PC-3 (cell line): ENCODE data around the gene LCORL. TPM values are rescaled to one million over a fixed set of nuclear protein-coding genes. Genes with fewer than 3 reads are reported as not detected.
"Not testable (repeated sequence)": the region's sequence is repeated elsewhere in the genome, so short reads cannot be mapped to it uniquely, and the experiment has no call there.

Source experiments
- ATAC-seq: fragments of 200-7000 bp; cut with Tn5 transposase; 2 replicates; pipeline ENCODE4 v1.9.1; 2020; ENCODE audit warnings: mild to moderate bottlenecking, moderate library complexity
- BruUV-seq: library from RNA; stranded (reverse); fragments of 400-500 nt; replicated peaks from 2 replicates; lab custom pipeline; 2021; lab: Mats Ljungman, UMichigan
- CTCF ChIA-PET: fragments of 300-600 bp; sonication (Branson Sonifier 250); formaldehyde crosslinking; loops from one replicate; lab custom pipeline; 2022; ENCODE audit warnings: antibody characterized with exemption; lab: Charles Lee
- POLR2A ChIA-PET: fragments of 300-600 bp; sonication (Branson Sonifier 250); formaldehyde crosslinking; loops from one replicate; lab custom pipeline; 2022; ENCODE audit warnings: antibody characterized with exemption; ENCODE audit not compliant: unreplicated experiment; lab: Charles Lee
- DNase-seq: peaks from one replicate; pipeline ENCODE4 v3.0.0-alpha.2; 2015
- H2AFZ ChIP-seq: fragments of 300-600 bp; sonication (generic); 2 replicates; pipeline ENCODE4 v1.6.0; 2016; ENCODE audit warnings: antibody characterized with exemption, low read length
- H3F3A ChIP-seq: fragments of 300-600 bp; sonication (generic); one replicate; pipeline ENCODE4 v1.6.0; 2017; ENCODE audit warnings: antibody characterized with exemption, low read length, control low read depth, mild to moderate bottlenecking; ENCODE audit not compliant: unreplicated experiment
- H3K27ac ChIP-seq: fragments of 300-600 bp; sonication (generic); 2 replicates; pipeline ENCODE4 v1.5.1; 2016; ENCODE audit warnings: mild to moderate bottlenecking, low read length
- H3K27me3 ChIP-seq: fragments of 300-600 bp; sonication (generic); 2 replicates; pipeline ENCODE4 v1.6.1; 2016; ENCODE audit warnings: low read length, mixed read lengths
- H3K36me3 ChIP-seq: fragments of 300-600 bp; sonication (generic); 2 replicates; pipeline ENCODE4 v1.6.1; 2016; ENCODE audit warnings: low read depth, mixed run types, low read length, mixed read lengths
- H3K4me1 ChIP-seq: fragments of 300-600 bp; sonication (generic); 2 replicates; pipeline ENCODE4 v1.5.1; 2016; ENCODE audit warnings: low read length; ENCODE audit not compliant: insufficient read depth
- H3K4me2 ChIP-seq: fragments of 300-600 bp; sonication (generic); 2 replicates; pipeline ENCODE4 v1.6.0; 2016; ENCODE audit warnings: low read length
- H3K4me3 ChIP-seq: fragments of 300-600 bp; sonication (generic); 2 replicates; pipeline ENCODE4 v1.5.1; 2016; ENCODE audit warnings: mild to moderate bottlenecking, low read length, mixed read lengths
- H3K79me2 ChIP-seq: fragments of 300-600 bp; sonication (generic); 2 replicates; pipeline ENCODE4 v1.6.1; 2017; ENCODE audit warnings: low read length, mixed read lengths
- H3K9ac ChIP-seq: fragments of 300-600 bp; sonication (generic); 2 replicates; pipeline ENCODE4 v1.6.0; 2016; ENCODE audit warnings: mild to moderate bottlenecking, low read length
- H3K9me2 ChIP-seq: fragments of 300-600 bp; sonication (generic); replicated peaks from 2 replicates; pipeline ENCODE4 v1.6.1; 2016; ENCODE audit warnings: mixed run types, low read length, mixed read lengths
- H3K9me3 ChIP-seq: fragments of 300-600 bp; sonication (generic); 2 replicates; pipeline ENCODE4 v1.6.1; 2016; ENCODE audit warnings: low read length, mixed read lengths
- H4K20me1 ChIP-seq: fragments of 300-600 bp; sonication (generic); 2 replicates; pipeline ENCODE4 v1.6.1; 2016; ENCODE audit warnings: low read length, mixed read lengths
- EZH2 ChIP-seq: fragments of 300-600 bp; sonication (generic); IDR thresholded peaks from one replicate; pipeline ENCODE4 v1.6.1; 2017; ENCODE audit warnings: antibody characterized with exemption, mild to moderate bottlenecking, low read length; ENCODE audit not compliant: unreplicated experiment
- EZH2phosphoT487 ChIP-seq: fragments of 300-600 bp; sonication (generic); IDR thresholded peaks from 2 replicates; pipeline ENCODE4 v1.6.1; 2018; ENCODE audit warnings: mild to moderate bottlenecking, antibody characterized with exemption, low read length, borderline replicate concordance
- intact Hi-C: fragments of 100-400 bp; cut with micrococcal nuclease; formaldehyde crosslinking; loops from 2 replicates; pipeline ENCODE4 v1.9.0; 2023
- total RNA-seq: library from RNA; depleted of rRNA; stranded (reverse); fragments of >200 nt; gene quantifications from 2 replicates; pipeline ENCODE4 v1.2.3, GENCODE V29; 2014
- TF ChIP-seq, protein P1 (sequence below): fragments of 300-600 bp; sonication (generic); conservative IDR thresholded peaks from 2 replicates; pipeline ENCODE4 v1.5.1; 2017; ENCODE audit warnings: antibody characterized with exemption, low read depth, mild to moderate bottlenecking, low read length

LCORL gene
- total RNA-seq, 1 experiment from 2014 or later = 2.9 TPM

DNA sequence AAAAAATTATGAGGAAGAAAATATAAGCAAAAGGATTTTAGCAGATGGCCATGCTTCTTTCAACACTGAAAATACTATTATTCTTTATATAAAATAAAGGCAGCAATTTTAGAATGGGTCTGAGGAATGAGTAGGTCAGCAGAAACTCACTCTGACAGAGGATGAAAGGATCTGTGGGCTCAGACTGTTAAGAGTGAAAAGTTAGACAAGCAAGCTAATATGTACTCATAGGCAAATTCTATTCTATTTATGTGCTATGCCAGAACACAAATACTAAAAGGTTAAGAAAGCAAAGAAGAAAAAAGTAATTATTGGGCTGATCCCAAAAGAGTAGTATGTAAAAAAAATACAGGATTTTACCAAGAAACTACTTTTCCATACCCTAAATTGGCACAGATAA lies 13.9 kb downstream of the LCORL start:
- H4K20me1 ChIP-seq = no peaks in the 10 kb centered on the region
- H3K36me3 ChIP-seq = no peaks in the 10 kb centered on the region
- CTCF ChIA-PET = no interaction called here
- POLR2A ChIA-PET = no interaction called here
- H3K9ac ChIP-seq = no peak overlapping the region
- no peaks in the 10 kb centered on the region for H3K4me1 ChIP-seq
- ATAC-seq = no peak
- no peak for TF ChIP-seq EZH2
- TF ChIP-seq EZH2phosphoT487 = no peak
- TF ChIP-seq, protein P1, sequence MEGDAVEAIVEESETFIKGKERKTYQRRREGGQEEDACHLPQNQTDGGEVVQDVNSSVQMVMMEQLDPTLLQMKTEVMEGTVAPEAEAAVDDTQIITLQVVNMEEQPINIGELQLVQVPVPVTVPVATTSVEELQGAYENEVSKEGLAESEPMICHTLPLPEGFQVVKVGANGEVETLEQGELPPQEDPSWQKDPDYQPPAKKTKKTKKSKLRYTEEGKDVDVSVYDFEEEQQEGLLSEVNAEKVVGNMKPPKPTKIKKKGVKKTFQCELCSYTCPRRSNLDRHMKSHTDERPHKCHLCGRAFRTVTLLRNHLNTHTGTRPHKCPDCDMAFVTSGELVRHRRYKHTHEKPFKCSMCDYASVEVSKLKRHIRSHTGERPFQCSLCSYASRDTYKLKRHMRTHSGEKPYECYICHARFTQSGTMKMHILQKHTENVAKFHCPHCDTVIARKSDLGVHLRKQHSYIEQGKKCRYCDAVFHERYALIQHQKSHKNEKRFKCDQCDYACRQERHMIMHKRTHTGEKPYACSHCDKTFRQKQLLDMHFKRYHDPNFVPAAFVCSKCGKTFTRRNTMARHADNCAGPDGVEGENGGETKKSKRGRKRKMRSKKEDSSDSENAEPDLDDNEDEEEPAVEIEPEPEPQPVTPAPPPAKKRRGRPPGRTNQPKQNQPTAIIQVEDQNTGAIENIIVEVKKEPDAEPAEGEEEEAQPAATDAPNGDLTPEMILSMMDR = no peak
- no peak overlapping the region for H3K27ac ChIP-seq
- H3K27me3 ChIP-seq = no peaks in the 10 kb centered on the region
- no peaks in the 10 kb centered on the region for H3K9me2 ChIP-seq
- no peaks in the 10 kb centered on the region for H3F3A ChIP-seq
- no TSS peak for BruUV-seq
- intact Hi-C loops = no loop called here
- H3K79me2 ChIP-seq = peaks cover 25% of the 10 kb centered on the region
- no peak for DNase-seq
- H2AFZ ChIP-seq = no peak overlapping the region
- no peak overlapping the region for H3K4me3 ChIP-seq
- no peaks in the 10 kb centered on the region for H3K9me3 ChIP-seq
- H3K4me2 ChIP-seq = no peak overlapping the region

GRCh38 chr4:18006432-18006831 lies 15.1 kb downstream of the LCORL start:
- CTCF ChIA-PET, H3K4me1 ChIP-seq, H3K36me3 ChIP-seq, H4K20me1 ChIP-seq, H3K27me3 ChIP-seq, intact Hi-C loops, H3K27ac ChIP-seq, DNase-seq, H2AFZ ChIP-seq, H3F3A ChIP-seq, BruUV-seq, H3K9me3 ChIP-seq, H3K4me2 ChIP-seq, H3K4me3 ChIP-seq, H3K9ac ChIP-seq, H3K9me2 ChIP-seq, ATAC-seq, POLR2A ChIA-PET: not testable (repeated sequence)
- H3K79me2 ChIP-seq = peaks cover 21% of the 10 kb centered on the region

DNA sequence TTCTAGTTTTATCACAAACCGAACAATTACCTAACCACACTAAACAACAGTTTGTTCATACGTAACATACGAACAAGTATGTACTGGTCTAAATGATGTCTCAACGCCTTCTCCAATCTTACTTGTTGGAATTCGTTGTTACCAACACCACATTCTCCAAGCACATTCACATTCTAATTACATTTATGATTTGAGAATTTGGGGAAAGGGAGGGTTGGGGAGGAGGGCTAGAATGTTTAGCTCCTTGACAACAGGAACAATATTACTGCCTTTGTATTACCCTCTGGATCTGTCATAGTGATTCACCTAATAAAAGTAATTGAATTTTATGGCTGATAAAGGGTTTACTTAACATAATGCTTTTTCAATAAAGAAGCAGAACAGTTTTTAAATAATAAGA lies 24.4 kb downstream of the LCORL start:
- peaks cover 38% of the 10 kb centered on the region for H3K79me2 ChIP-seq
- H3K36me3 ChIP-seq = no peaks in the 10 kb centered on the region
- DNase-seq (no peak), ATAC-seq (peak; percentile 55)
- H3K27ac ChIP-seq = no peak overlapping the region
- intact Hi-C loops = loop anchor here (10.0 kb wide), 1 partner anchor 182 kb away; the partner anchor contains the start of genes DCAF16 and NCAPG
- H3K4me3 ChIP-seq = no peak overlapping the region
- no peaks in the 10 kb centered on the region for H3K9me3 ChIP-seq
- no peak for TF ChIP-seq EZH2phosphoT487
- TF ChIP-seq, protein P1 = no peak
- no TSS peak for BruUV-seq
- H3K4me2 ChIP-seq = no peak overlapping the region
- no peak overlapping the region for H3K9ac ChIP-seq
- no peak overlapping the region for H2AFZ ChIP-seq
- no peaks in the 10 kb centered on the region for H4K20me1 ChIP-seq
- no peaks in the 10 kb centered on the region for H3F3A ChIP-seq
- H3K9me2 ChIP-seq = no peaks in the 10 kb centered on the region
- ChIA-PET CTCF (no interaction called here), POLR2A (no interaction called here)
- no peaks in the 10 kb centered on the region for H3K4me1 ChIP-seq
- no peaks in the 10 kb centered on the region for H3K27me3 ChIP-seq
